ENCODE data around the gene GSPT1.

GRCh38 chr16:11877374-11877773, 38.4 kb downstream of the GSPT1 start:
- TF ChIP-seq POLR2A (IDR thresholded peaks at IDR 0.05) (no peak), CTCF (IDR thresholded peaks at IDR 0.05) (no peak)
